ENCODE data around the gene GPBAR1. TPM values are rescaled to one million over a fixed set of nuclear protein-coding genes. Genes with fewer than 3 reads are reported as not detected.

The GPBAR1 gene
- total and polyA plus RNA-seq, 9 of the 15 experiments (the other 6 are each of a cell fraction or from before 2014, with no cell fraction given) = not detected

DNA sequence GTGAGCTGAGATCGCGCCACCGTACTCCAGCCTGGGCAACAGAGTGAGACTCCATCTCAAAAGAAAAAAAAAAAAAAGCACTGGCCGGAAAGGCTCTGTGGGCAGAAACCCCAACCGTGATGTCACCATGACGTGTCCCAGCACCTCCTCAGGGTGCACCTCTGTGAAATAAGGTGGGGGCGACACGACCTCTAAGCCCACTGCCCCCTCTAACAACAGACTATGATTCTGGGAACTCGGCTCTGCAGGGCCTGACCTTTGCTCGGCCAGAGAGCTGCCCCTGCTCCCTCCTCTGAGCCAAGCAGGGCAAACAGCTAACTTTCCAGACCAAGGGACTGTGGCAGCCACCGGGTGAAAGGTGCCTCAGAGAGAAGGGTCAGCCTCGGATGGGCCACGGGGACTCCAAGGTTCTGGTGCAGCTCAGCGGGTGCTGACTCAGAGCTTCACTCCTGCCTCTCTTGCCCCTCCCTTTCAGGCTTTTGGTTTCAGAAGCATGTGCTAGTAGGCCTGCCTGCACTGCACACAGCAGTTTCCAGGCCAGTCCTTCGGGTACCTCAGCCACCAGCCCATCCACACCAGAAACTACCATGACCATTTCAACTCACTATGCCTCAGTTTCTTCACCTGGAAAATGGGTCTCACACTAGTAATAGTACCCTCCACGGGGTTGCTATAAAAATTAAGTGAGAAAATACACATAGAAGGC, 23.4 kb downstream of the GPBAR1 start:
- Histone ChIP-seq H3K27ac (ENCODE audit: extremely low read depth, low read depth, low read length) (peak overlapping the region; percentile 58; the same call in 2 of the 3 replicates), H3K4me2 (ENCODE audit: insufficient read depth, low read length) (peak overlapping the region; percentile 38; the same call in 1 of the 2 replicates), H3K4me1 (replicated peaks in 1 of 2; ENCODE audit: control insufficient read depth in 2 of 2, insufficient read depth in 2 of 2, low read length in 2 of 2) (peaks cover 32 to 44% of the 10 kb centered on the region in 2 experiments), H3K79me2 (ENCODE audit: control insufficient read depth, insufficient read depth, low read length) (peaks cover 74% of the 10 kb centered on the region), H3K9me3 (replicated peaks; ENCODE audit: control insufficient read depth, insufficient read depth, low read depth, low read length) (no peaks in the 10 kb centered on the region), H3K9ac (ENCODE audit: insufficient read depth in 1 of 2, low read depth in 2 of 2, low read length in 2 of 2) (peak overlapping the region; percentile 10 to 12; a peak in 2 of 4 replicates), H3K9me1 (ENCODE audit: control insufficient read depth, insufficient read depth, low read length) (no peaks in the 10 kb centered on the region), H2AFZ (ENCODE audit: low read depth, low read length) (no peak overlapping the region), H3K27me3 (ENCODE audit: control insufficient read depth in 2 of 2, insufficient read depth in 2 of 2, low read length in 2 of 2) (no peaks in the 10 kb centered on the region), H3K36me3 (ENCODE audit: control insufficient read depth, insufficient read depth, low read length) (peaks cover 70% of the 10 kb centered on the region; the same call in 2 of the 3 replicates), H4K20me1 (replicated peaks; ENCODE audit: control insufficient read depth, insufficient read depth, low read length) (peaks cover 11% of the 10 kb centered on the region), H3K4me3 (no peak overlapping the region)
- ATAC-seq = peak; percentile 26
- peak; percentile 78 for FAIRE-seq
- no TSS peak for BruUV-seq (replicated peaks)
- intact Hi-C loops (cut with micrococcal nuclease) (no loop called here), in situ Hi-C loops (cut with MboI) (no loop called here)
- POLR2A ChIA-PET = interaction anchor here (0.6 to 2.2 kb wide), 4 partner anchors 9 to 331 kb away, joined by 3 to 10 read pairs (median 3); no protein-coding TSS in a partner anchor
- DNase-seq (ENCODE audit: extremely low read depth in 1 of 4, low spot score in 3 of 4) = peak; percentile 33 to 77 (median 47)
- CTCF ChIA-PET (ENCODE audit: low intra/inter-chr PET ratio) = interaction anchor here (0.6 kb wide), 1 partner anchor 11 kb away, joined by 5 read pairs; no protein-coding TSS in a partner anchor
- 23% methylated on average over 8 of the region's 16 CpGs for WGBS (ENCODE audit: insufficient coverage, low coverage, missing lambda C conversion rate)
- no peak for TF ChIP-seq HNRNPK (IDR thresholded peaks at IDR 0.05; ENCODE audit: low read depth, low read length, poor library complexity, severe bottlenecking)
- TF ChIP-seq TSC22D4 (tag; IDR thresholded peaks at IDR 0.05) = no peak
- no peak for TF ChIP-seq RAD21 (CRISPR knock-in tag; conservative IDR thresholded peaks at IDR 0.05 in 1 of 2, IDR thresholded peaks at IDR 0.05 in 1 of 2)
- TF ChIP-seq, protein P1, sequence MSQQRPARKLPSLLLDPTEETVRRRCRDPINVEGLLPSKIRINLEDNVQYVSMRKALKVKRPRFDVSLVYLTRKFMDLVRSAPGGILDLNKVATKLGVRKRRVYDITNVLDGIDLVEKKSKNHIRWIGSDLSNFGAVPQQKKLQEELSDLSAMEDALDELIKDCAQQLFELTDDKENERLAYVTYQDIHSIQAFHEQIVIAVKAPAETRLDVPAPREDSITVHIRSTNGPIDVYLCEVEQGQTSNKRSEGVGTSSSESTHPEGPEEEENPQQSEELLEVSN (IDR thresholded peaks at IDR 0.05; ENCODE audit: borderline replicate concordance in 1 of 2, extremely low read depth in 1 of 2, insufficient read depth in 1 of 2, insufficient read length in 1 of 2, low read depth in 1 of 2, low read length in 1 of 2, poor library complexity in 1 of 2, severe bottlenecking in 1 of 2) = peak in 1 of 2 experiments; percentile 34
- TF ChIP-seq SMAD3 (CRISPR knock-in tag; conservative IDR thresholded peaks at IDR 0.05) = no peak
- TF ChIP-seq FOXP1 (CRISPR knock-in tag; IDR thresholded peaks at IDR 0.05) = no peak
- TF ChIP-seq, protein P2, sequence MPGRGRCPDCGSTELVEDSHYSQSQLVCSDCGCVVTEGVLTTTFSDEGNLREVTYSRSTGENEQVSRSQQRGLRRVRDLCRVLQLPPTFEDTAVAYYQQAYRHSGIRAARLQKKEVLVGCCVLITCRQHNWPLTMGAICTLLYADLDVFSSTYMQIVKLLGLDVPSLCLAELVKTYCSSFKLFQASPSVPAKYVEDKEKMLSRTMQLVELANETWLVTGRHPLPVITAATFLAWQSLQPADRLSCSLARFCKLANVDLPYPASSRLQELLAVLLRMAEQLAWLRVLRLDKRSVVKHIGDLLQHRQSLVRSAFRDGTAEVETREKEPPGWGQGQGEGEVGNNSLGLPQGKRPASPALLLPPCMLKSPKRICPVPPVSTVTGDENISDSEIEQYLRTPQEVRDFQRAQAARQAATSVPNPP (IDR thresholded peaks at IDR 0.05; ENCODE audit: borderline replicate concordance, insufficient read depth, insufficient read length) = no peak
- TF ChIP-seq, protein P3, sequence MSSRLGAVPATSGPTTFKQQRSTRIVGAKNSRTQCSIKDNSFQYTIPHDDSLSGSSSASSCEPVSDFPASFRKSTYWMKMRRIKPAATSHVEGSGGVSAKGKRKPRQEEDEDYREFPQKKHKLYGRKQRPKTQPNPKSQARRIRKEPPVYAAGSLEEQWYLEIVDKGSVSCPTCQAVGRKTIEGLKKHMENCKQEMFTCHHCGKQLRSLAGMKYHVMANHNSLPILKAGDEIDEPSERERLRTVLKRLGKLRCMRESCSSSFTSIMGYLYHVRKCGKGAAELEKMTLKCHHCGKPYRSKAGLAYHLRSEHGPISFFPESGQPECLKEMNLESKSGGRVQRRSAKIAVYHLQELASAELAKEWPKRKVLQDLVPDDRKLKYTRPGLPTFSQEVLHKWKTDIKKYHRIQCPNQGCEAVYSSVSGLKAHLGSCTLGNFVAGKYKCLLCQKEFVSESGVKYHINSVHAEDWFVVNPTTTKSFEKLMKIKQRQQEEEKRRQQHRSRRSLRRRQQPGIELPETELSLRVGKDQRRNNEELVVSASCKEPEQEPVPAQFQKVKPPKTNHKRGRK (tag; IDR thresholded peaks at IDR 0.05) = no peak
- TF ChIP-seq MAFK (IDR thresholded peaks at IDR 0.05; ENCODE audit: low read length) = 0 out of 2 replicates have a peak, but pooled peaks have one; percentile 19
- 0 out of 2 replicates have a peak, but pooled peaks have one; percentile 28 for TF ChIP-seq RBFOX2 (IDR thresholded peaks at IDR 0.05; ENCODE audit: low read depth, low read length)
- no peak for TF ChIP-seq KAT7 (CRISPR knock-in tag; IDR thresholded peaks at IDR 0.05; ENCODE audit: borderline replicate concordance)
- TF ChIP-seq, protein P4, sequence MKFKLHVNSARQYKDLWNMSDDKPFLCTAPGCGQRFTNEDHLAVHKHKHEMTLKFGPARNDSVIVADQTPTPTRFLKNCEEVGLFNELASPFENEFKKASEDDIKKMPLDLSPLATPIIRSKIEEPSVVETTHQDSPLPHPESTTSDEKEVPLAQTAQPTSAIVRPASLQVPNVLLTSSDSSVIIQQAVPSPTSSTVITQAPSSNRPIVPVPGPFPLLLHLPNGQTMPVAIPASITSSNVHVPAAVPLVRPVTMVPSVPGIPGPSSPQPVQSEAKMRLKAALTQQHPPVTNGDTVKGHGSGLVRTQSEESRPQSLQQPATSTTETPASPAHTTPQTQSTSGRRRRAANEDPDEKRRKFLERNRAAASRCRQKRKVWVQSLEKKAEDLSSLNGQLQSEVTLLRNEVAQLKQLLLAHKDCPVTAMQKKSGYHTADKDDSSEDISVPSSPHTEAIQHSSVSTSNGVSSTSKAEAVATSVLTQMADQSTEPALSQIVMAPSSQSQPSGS (CRISPR knock-in tag; IDR thresholded peaks at IDR 0.05) = no peak

Measured in K562 (cell line).